ENCODE data around the gene AKR1C4. TPM values are rescaled to one million over a fixed set of nuclear protein-coding genes. Genes with fewer than 3 reads are reported as not detected.

The AKR1C4 gene
- total RNA-seq, 4 donors from 2014 or later: 0.35 TPM; not detected in 3

- H3K4me1 ChIP-seq: no peaks in the 10 kb centered on the region
- DNase-seq (no peak), ATAC-seq (no peak)
- TF ChIP-seq CTCF (IDR thresholded peaks at IDR 0.05 in 4 of 5, conservative IDR thresholded peaks at IDR 0.05 in 1 of 5): no peak
- no peaks in the 10 kb centered on the region for H3K36me3 ChIP-seq
- no peaks in the 10 kb centered on the region for H3K27me3 ChIP-seq
- no peaks in the 10 kb centered on the region for H3K9me3 ChIP-seq
- no peak within 1 kb of the TSS for H3K27ac ChIP-seq
- intact Hi-C loops (cut with DNase I; ENCODE audit: low total_unique reads): no loop called here
- H3K4me3 ChIP-seq: no peak within 1 kb of the TSS
- in situ Hi-C loops (cut with MboI; ENCODE audit: low sequenced_read_pairs in 4 of 4): no loop called here
Observed at GRCh38 chr10:5184987-5185775, 11.5 kb upstream of the AKR1C4 start, which contains the start of gene AKR1C8. TSS of gene AKR1C8 (minus strand) at chr10:5185150. CDS start at chr10:5185104, 46 bp downstream.

GRCh38 chr10:5187867-5188266 is 8.8 kb upstream of the AKR1C4 start:
- no peak for ATAC-seq
- H3K4me3 ChIP-seq: no peak overlapping the region
- intact Hi-C loops (cut with DNase I; ENCODE audit: low total_unique reads): no loop called here
- no peaks in the 10 kb centered on the region for H3K4me1 ChIP-seq
- no peak for DNase-seq
- no peaks in the 10 kb centered on the region for H3K9me3 ChIP-seq
- no peak overlapping the region for H3K27ac ChIP-seq
- H3K36me3 ChIP-seq: no peaks in the 10 kb centered on the region
- TF ChIP-seq CTCF (IDR thresholded peaks at IDR 0.05 in 4 of 5, conservative IDR thresholded peaks at IDR 0.05 in 1 of 5): no peak
- no peak for TF ChIP-seq POLR2A (IDR thresholded peaks at IDR 0.05)
- in situ Hi-C loops (cut with MboI; ENCODE audit: low sequenced_read_pairs in 4 of 4): no loop called here
- no peaks in the 10 kb centered on the region for H3K27me3 ChIP-seq

- Histone ChIP-seq H3K36me3 (no peaks in the 10 kb centered on the region), H3K27ac (no peak overlapping the region), H3K4me3 (no peak overlapping the region), H3K27me3 (no peaks in the 10 kb centered on the region), H3K4me1 (no peaks in the 10 kb centered on the region), H3K9me3 (no peaks in the 10 kb centered on the region)
- ATAC-seq (no peak), DNase-seq (no peak)
- intact Hi-C loops (cut with DNase I; ENCODE audit: low total_unique reads): no loop called here
- in situ Hi-C loops (cut with MboI; ENCODE audit: low sequenced_read_pairs in 4 of 4): no loop called here
- TF ChIP-seq CTCF (IDR thresholded peaks at IDR 0.05 in 4 of 5, conservative IDR thresholded peaks at IDR 0.05 in 1 of 5): no peak
- TF ChIP-seq POLR2A (IDR thresholded peaks at IDR 0.05): no peak
Observed at GRCh38 chr10:5188358-5188757, 8.3 kb upstream of the AKR1C4 start.

GRCh38 chr10:5194431-5194830 is 2.2 kb upstream of the AKR1C4 start:
- no peak overlapping the region for H3K4me3 ChIP-seq
- intact Hi-C loops (cut with DNase I; ENCODE audit: low total_unique reads): no loop called here
- ATAC-seq (no peak), DNase-seq (no peak)
- H3K9me3 ChIP-seq: no peaks in the 10 kb centered on the region
- no peaks in the 10 kb centered on the region for H3K36me3 ChIP-seq
- in situ Hi-C loops (cut with MboI; ENCODE audit: low sequenced_read_pairs in 4 of 4): no loop called here
- TF ChIP-seq POLR2A (IDR thresholded peaks at IDR 0.05): no peak
- no peak for TF ChIP-seq CTCF (IDR thresholded peaks at IDR 0.05 in 4 of 5, conservative IDR thresholded peaks at IDR 0.05 in 1 of 5)
- no peak overlapping the region for H3K27ac ChIP-seq
- no peaks in the 10 kb centered on the region for H3K4me1 ChIP-seq
- no peaks in the 10 kb centered on the region for H3K27me3 ChIP-seq

Data from gastrocnemius medialis (tissue), 4 donors.